Activated CD4-positive, alpha-beta T cell treated with anti-CD3 and anti-CD28 coated beads, Interleukin-2, amount 50 U/mL, for 48 hours (primary cell): Measurements from ENCODE around the gene GMPR.
"Not testable (repeated sequence)": the region's sequence is repeated elsewhere in the genome, so short reads cannot be mapped to it uniquely, and the experiment has no call there.

Experiments
- DNase-seq, 2 experiments: peaks; one replicate each; pipeline ENCODE4 v3.0.0-alpha.2; 2020

GMPR gene

GRCh38 chr6:16226117-16227047 is 12.0 kb upstream of the GMPR start:
- DNase-seq: not testable (repeated sequence)

GRCh38 chr6:16227048-16227562 is 11.3 kb upstream of the GMPR start:
- DNase-seq: no peak

DNA sequence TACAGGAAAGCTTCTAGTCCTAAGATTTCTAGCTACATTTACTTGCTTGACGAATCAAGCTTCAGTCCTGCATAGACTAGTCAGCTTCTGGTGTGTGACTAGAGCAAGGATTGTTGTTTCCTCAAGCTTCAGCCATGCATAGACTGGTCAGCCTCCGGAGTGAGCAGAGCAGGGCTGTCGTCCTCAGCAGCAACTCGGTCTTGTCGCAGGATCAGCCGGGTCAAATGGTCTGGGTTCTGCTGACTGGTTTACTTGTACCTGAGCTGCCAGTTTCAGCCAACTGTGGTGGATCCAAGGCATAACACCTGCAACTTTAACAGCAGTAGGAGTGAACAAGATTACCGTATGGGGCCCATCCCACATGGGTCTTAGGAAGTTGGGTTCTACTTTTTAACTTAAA is 10.8 kb upstream of the GMPR start:
- DNase-seq: no peak

DNA sequence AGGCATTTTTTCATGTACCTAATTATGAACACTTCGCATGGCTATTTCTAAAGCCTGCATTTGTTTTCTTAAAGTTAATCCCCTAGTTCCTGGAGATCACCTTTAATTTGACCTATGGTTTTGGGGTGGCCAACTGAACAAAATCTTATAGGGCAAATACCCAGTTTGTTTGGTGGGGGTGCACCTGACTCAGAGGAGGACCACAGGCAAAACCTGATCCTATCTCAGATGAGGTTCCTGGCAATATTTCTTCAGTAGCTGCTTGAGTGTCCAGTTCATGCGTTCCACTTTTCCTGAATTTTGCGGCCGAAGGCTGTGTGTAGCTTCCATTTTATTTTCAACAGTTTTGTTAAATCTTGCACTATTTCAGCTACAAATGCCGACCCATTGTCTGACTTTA is 10.3 kb upstream of the GMPR start:
- no peak for DNase-seq

DNA sequence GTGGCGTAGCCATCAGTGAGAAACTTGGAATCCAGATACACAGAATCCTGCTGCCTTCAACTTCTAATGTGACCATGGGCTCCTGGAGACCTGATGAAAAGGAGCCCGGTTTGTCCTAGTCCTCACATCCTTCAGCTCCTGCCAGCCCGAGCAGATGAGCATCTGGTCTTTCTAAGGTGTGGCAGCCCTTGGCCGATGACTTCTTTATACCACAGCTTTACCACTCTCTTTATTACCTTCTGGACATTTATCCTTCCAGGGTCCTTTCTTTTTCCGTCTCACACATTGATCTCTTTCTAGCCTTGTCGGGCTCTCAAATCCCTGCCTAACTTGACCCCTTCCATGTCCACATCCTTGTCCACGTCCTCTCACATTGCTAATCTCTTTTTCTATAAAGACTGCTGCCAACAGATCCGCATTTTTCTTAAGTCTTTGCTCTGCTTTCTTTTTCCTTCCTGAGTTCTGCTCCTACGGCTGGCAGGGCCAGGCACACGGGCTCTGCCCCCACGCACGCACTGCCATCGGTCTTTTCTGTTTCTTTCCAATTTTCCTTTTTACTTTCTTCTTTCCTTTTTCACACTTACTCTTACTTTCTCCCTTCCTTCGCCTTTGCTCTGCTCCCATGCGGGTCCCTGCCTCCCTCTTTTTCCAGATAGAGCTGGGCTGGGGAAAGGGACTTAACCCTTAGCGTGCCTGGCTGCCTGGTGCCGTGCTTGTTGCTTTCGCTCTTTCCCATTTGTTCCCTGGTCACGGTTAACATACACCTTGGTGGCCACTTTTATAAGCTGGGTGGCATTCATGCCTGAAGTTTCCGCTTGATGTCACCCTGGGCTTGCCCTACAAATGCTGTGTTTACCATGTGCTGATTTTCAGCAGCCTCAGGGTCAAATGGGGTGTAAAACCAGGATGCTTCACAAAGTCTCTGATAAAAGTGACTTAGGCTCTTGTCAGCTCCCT is 9.4 kb upstream of the GMPR start:
- DNase-seq: no peak

- no peak for DNase-seq
These were observed 8.7 kb upstream of the GMPR start for GRCh38 chr6:16229700-16230099.

- DNase-seq: no peak
These were observed 7.4 kb upstream of the GMPR start for GRCh38 chr6:16230953-16231352.

GRCh38 chr6:16232086-16232485 is 6.3 kb upstream of the GMPR start:
- no peak for DNase-seq

DNA sequence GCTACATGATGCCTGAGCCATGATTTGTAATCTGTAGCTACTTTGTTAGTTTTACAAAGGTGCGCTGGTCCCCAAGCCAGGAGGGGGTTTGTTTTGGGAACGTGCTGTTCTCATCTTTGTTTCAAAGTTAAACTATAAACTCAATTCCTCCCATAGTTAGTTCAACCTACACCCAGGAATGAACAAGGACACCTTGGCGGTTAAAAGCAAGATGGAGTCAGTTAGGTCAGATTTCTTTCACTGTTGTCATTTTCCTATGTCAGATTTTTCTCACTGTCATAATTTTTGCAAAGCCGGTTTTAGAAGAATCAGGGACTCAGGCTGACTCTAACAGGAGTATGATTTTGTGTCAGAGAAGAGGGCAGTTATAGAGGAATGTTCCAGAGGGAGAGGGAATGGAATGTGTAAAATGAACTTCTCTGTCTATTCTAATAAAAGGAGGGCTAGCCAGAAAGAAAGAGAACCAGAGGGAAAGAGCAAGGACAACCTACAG is 2.3 kb upstream of the GMPR start:
- no peak for DNase-seq

DNA sequence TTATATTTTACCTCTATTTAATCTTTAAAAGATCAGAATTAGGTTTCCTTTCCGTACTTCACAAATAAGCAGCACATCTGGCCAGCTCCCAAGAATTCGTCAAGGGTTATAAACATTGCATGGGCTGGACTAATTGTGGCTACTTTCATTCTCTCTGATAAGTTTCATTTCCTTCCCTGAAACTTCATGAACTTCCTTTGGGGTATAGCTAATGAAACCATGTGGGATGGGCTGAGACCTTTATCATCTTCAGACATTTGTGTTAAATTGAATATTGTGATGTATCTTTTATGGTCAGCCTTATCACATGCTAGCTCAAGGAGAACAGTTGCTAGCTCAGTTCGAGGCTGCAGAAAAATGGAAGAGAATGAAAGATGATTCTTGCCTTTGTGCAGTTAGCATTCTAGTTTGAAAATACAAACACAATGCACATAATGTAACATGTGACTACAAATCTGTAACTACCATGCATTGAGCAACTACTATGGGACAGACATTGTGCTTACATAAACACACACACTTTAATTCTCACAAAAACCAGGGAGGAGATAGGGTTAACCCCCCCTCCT is 1.7 kb upstream of the GMPR start:
- no peak for DNase-seq

DNA sequence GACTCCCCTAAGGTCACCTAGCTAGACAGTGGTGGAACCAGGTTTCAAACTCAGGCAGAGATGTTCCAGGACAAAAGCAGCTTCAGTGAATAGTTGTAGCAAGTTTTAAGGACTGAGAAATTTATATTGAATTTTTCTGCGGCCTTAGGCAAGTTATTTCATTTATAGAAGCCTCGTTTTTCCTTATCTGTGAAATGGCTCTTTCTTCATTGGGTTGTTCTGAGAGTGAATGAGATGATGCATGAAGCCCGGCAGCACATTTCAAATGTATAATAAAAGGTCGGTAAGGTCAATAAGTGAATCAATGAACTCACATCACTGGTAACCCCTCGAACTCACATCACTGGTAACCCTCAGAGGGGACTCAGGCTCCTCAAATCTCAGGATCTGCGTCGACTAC is 1.1 kb upstream of the GMPR start:
- DNase-seq: no peak

DNA sequence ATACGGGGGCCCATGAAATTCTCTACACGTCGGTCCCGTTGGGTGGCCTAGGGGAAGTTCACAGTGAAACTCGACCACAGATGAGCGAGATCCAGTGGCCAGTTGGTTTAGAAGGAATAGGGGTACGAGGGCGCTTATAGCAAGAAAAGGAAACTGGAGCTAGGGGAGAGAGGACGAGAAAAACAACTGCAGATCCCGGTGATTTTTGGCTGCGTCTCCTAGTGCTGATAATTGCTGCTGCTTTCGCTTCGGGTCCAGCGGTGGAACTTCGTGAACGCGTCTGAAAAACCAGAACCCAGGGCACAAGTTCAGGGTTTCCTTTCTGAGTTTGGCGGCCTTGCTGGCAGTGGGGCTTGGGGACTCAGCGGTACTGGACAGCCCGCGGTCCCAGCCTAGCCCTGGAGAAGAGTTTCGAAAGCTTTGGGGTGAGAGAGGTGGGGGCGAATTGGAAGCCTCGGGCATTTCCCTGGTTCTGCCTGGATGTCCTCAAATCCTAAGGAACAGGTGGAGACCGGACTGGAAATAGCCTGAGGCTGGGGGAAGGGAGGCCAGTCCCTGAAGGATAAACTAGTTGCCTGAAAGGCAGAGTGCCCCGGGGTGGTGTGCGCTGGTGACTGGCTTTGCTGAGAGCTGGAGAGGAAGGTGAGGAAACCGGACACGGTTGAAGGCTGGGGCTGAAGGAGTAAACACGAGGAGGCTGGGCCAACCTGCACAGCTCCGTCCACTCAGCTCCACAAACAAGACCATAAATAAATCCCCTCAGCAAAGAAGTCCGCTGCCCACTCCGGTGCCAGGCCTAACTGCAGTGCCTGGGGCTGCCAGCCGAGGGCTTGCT is 793 bp downstream of the GMPR start:
- DNase-seq: peak; percentile 15 to 23

- no peak for DNase-seq
These were observed 1.4 kb downstream of the GMPR start for GRCh38 chr6:16239798-16240123.

DNA sequence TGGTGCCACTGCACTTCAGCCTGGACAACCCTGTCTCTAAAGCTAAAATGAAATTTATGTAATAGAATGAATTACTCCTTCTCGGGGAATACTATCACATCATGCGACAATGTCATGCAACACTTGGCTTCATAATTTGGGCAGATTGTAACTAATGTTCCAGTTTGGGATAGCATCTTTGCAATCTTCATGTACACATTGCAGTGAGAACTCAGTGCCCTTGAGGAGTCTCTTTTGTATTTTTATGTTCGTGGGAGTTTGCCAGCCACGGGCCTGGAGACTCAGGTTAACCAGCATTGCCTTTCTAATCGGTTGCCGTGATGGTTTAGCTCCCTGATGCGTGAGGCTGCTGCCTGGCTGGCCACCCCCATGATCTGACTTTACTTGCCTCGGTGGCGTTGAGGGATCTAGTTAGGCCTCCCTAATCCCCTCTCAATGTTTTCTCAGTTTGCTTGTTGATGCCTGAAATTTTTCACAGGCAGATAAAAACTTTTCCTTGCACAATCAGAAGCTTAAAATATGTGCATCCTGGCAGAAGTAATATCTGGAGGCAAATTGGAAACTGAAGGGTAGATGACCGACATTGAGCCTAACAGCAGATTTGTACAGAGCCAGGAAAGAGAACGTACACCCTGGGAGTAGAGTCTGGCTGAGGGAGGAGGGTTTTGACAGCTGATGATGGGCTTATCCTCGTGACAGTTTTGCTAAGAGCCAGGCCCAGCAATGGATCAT is 2.4 kb downstream of the GMPR start:
- DNase-seq: no peak

- DNase-seq: no peak
These were observed 2.9 kb downstream of the GMPR start for GRCh38 chr6:16241321-16241689.

GRCh38 chr6:16243055-16243454 is 4.7 kb downstream of the GMPR start:
- DNase-seq: no peak

DNA sequence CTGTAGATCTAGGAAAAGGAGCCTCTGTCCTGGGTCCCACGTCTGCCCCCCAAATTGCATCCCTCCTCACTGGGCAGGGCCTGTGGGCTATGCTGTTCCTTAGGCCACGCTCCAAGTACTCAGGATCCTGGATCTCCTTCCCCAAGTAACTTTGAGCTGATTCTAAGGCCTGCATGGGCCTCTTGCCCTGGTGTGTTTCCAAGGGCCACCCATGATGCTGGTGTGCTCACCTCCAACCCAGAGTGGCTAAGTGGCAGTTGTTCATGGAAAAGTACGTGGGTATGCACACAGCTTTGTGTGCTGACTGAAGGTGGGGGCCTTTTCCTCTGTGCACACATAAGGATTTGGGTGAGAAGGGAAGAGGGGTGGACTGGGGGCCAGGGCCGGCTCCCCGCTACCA is 5.3 kb downstream of the GMPR start:
- DNase-seq: no peak

- no peak for DNase-seq
These were observed 6.1 kb downstream of the GMPR start for GRCh38 chr6:16244446-16244845.

DNA sequence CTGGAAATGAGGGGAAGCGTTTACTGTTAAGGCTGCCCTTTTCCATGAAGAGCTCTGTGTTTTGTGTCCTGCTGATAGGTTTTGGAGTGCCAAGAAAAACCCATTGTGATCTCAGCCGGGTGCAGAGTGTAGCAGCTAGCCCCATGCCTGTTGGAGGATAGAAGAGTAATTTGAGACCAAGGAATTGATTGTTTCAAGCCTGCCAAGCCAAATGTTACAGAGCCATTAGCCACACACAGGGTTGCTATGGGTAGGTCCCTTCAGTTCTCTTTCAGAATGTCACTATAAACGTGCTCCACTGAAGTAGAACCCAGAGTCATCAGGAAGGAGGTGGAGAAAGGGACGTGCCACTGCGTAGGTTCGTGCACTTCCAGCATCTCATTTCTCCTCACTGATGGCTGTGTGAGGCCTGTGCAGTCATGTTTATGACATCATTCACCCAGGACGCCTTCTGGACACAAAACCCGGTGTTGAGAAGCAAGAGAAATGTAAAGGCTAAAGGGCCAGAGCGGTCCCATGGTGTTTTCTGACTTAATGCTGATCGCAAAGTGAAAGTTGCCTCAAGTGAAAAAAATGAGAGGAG is 6.6 kb downstream of the GMPR start:
- no peak for DNase-seq

DNA sequence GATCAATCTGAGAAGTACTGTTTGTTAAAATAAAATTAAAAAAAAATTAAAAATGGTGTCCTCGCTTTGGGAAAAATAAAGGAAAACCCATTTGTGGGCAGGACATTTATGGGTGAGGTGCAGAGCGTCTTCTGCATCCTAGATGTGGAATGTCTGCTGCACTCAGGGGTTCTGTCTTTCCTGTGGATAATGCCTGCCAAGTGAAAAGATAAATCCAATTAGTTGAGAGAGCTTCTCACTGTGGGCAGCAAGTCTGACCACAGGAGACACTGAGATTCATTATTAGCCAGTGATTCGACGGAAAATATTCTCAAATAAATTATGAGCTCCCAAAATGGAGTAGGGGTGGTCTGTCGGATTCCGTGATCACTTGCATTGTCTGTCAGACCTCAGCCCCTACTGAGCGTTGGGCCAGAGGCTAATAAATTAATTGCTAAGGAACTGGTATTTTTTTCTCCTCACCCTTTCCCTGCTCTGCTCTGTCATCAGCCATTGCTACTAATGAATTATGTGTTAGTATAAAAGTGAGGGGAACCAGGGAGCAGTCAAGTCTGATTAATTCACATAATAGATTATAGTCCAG is 10.0 kb downstream of the GMPR start:
- DNase-seq: no peak

DNA sequence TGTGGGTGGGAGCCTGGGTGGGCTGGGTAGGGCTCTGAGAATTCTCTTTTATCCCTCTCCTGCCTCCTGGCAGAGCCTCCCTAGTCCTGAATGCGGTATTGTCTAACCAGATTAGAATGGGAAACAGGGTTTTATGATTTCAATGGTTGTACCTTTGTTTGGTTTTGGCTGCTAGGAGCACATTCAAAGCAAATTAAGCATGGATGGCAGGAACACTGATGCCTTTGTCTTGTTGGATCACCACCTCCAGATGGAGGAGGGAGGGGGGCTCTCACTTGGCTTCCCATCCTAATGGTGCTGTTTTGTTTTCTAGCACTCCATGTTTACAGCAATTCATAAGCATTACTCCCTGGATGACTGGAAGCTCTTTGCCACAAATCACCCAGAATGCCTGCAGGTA is 11.6 kb downstream of the GMPR start:
- DNase-seq: no peak
